Tibial nerve (tissue), 4 donors: Measurements from ENCODE around the gene CSNK1D.

ENCODE experiments used
- EP300 ChIP-seq, 2 donors: sonication (generic); formaldehyde crosslinking; IDR thresholded peaks; one replicate each; pipeline ENCODE4 v1.6.1; 2017; ENCODE audit warnings: antibody characterized with exemption in 2 of 2, mild to moderate bottlenecking in 1 of 2
- POLR2A ChIP-seq, 2 donors: fragments of 450-650 bp; IDR thresholded peaks; one replicate each; pipeline ENCODE4 v1.6.1; 2017; ENCODE audit warnings: antibody characterized with exemption in 2 of 2, mild to moderate bottlenecking in 2 of 2, moderate library complexity in 2 of 2
- TF ChIP-seq, protein P1 (sequence below), 5 experiments: fragments of 200-600 bp in 3 of 5; fragments of 450-650 bp in 2 of 5; sonication (generic) in 3 of 5; IDR thresholded peaks; one replicate each; pipeline ENCODE4 v1.5.1; 2016 to 2019; ENCODE audit warnings: antibody characterized with exemption in 5 of 5, mild to moderate bottlenecking in 3 of 5, moderate library complexity in 2 of 5

DNA sequence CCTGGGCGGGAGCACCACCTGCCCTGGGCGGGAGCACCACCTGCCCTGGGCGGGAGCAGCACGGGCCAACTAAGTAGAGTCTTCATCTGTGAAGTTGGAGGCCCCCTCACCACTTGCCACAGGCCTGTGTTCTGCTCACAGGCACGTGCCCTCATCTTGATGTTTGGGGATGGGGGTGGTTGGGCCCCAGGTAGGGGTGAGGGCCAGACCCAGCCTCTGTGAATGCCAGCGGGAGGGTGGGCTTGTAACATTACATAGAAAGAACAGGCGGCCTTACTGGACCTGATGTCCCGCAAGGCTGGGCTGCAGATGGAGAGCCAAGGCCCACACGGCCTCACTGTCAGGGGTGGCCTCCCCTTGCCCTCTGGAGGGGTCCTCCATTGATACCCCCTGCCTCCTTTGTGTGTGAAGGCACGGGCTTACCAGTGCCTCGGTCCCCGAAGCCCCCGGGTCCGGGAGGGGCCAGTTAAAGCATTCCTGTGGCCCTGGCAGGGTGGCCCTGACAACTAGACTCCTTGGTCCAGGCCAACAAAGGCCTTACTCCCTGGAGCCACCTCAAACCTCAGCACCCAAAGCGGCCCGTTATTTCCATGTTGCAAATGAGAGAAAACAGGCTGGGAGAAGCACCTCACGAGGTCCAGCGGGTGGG lies 45.7 kb downstream of the CSNK1D start:
- TF ChIP-seq, protein P1, sequence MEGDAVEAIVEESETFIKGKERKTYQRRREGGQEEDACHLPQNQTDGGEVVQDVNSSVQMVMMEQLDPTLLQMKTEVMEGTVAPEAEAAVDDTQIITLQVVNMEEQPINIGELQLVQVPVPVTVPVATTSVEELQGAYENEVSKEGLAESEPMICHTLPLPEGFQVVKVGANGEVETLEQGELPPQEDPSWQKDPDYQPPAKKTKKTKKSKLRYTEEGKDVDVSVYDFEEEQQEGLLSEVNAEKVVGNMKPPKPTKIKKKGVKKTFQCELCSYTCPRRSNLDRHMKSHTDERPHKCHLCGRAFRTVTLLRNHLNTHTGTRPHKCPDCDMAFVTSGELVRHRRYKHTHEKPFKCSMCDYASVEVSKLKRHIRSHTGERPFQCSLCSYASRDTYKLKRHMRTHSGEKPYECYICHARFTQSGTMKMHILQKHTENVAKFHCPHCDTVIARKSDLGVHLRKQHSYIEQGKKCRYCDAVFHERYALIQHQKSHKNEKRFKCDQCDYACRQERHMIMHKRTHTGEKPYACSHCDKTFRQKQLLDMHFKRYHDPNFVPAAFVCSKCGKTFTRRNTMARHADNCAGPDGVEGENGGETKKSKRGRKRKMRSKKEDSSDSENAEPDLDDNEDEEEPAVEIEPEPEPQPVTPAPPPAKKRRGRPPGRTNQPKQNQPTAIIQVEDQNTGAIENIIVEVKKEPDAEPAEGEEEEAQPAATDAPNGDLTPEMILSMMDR (IDR thresholded peaks at IDR 0.05) = no peak
- TF ChIP-seq POLR2A (IDR thresholded peaks at IDR 0.05) (no peak), EP300 (IDR thresholded peaks at IDR 0.05) (no peak)
